Astrocyte of the spinal cord (primary cell): ENCODE data around the gene TMEM201.

Source experiments
- DNase-seq: peaks from one replicate; pipeline ENCODE4 v3.0.0; 2011; ENCODE audit warnings: low read depth, low spot score
- H3K4me3 ChIP-seq: 2 replicates; pipeline ENCODE4 v1.5.1; 2011; ENCODE audit warnings: low read depth, mild to moderate bottlenecking, low read length, moderate library complexity
- in situ Hi-C: cut with HindIII; loops from 2 replicates; pipeline ENCODE4 v1.10.0; 2017; ENCODE audit warnings: low sequenced_read_pairs
- TF ChIP-seq, protein P1 (sequence below): IDR thresholded peaks from 2 replicates; pipeline ENCODE4 v1.5.1; 2012; ENCODE audit warnings: low read depth, mild to moderate bottlenecking, low read length, inconsistent platforms

TMEM201 gene

DNA sequence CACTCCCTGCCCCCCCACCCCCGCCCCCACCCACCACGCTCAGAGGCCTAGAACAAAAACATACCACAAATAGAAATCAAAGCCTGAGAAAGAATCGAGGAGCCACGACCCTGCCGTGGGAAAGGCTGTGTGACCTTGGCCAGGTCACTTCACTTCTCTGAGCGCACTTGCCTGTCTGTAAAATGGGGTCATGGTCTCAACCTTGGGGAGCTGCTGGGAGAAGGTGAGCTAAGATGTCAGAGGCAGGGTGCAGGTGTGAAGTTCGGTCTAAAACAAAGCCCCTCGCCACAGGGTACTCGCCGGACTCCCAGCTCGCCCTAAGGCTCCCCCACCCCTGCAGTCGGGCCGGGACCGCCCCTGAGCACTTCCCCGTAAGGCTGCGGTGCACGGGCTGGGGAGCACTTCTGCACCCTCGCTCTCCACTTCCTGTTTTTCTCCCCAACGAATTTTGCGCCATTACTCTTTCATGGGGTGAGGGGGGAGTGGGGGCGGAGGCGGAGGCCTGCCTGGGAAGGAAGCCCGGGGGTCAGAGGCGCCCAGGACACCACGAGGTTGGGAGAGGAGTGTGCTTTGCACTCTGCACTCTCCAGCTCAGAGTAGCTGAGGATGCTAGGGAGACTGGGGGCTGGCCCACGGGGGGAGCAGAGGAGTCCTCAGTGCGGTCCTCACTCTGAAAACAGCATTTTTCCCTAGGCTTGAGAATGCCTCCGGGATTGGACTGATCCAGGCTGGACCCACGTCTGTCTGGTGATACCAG, 40.9 kb downstream of the TMEM201 start:
- H3K4me3 ChIP-seq, result no peak overlapping the region
- TF ChIP-seq, protein P1, sequence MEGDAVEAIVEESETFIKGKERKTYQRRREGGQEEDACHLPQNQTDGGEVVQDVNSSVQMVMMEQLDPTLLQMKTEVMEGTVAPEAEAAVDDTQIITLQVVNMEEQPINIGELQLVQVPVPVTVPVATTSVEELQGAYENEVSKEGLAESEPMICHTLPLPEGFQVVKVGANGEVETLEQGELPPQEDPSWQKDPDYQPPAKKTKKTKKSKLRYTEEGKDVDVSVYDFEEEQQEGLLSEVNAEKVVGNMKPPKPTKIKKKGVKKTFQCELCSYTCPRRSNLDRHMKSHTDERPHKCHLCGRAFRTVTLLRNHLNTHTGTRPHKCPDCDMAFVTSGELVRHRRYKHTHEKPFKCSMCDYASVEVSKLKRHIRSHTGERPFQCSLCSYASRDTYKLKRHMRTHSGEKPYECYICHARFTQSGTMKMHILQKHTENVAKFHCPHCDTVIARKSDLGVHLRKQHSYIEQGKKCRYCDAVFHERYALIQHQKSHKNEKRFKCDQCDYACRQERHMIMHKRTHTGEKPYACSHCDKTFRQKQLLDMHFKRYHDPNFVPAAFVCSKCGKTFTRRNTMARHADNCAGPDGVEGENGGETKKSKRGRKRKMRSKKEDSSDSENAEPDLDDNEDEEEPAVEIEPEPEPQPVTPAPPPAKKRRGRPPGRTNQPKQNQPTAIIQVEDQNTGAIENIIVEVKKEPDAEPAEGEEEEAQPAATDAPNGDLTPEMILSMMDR, result no peak
- DNase-seq, result no peak
- in situ Hi-C loops, result no loop called here

DNA sequence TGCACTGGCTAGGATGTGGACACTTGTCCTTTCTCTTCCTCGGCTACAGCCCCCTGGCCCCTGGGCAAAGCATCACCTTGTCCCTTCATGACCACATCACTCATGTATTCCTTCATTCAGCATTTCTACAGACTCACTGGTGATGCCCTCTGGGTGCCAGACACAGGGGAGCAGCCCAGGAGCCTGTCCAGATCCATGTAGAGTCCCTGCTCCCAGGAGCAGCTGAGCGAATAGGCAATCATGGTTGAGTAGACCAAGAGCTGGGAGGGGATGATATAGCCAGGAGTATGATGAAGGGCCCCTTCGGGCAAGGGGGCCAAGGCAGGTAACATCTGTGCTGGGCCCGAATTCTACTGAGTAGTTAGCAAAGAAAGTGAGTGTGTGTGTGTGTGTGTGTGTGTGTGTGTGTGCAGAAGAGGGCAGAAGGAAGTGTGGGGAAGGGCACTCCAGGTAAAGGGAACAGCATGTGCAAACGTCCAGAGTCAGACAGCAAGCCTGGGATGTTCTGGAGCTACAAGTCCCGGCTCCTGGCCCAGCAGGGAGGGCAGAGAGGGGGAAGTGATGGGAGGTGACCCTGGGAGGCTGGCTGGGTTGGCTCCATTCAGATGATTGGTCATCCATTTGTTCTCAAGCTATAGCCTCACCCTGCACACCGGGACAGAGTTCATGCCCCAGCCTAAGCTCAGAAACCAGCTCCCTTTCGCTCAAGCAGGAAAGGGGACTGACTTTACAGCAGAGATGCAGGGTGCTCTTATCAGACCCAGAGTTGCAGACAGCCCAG, 41.8 kb downstream of the TMEM201 start:
- TF ChIP-seq, protein P1, result no peak
- DNase-seq, result no peak
- in situ Hi-C loops, result no loop called here
- no peak overlapping the region for H3K4me3 ChIP-seq

DNA sequence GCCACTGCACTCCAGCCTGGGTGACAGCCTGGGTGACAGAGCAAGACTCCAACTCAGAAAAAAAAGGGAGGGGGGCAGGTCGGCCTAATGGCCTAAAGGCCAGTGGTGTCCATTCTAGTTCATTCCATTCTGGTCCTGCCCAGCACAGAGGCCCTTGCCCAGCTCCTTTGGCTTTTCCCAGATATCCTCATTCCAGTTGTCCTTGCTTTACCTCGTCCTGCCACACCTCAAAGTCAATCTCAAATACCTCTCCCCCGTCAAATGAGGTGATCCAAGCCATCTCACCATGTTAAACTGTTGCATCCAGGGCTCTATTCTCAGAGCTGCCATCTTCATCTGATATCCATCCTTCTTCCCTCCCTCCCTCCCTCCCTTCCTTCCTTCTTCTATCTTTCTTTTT, 42.9 kb downstream of the TMEM201 start:
- TF ChIP-seq, protein P1, result no peak
- DNase-seq, result no peak
- in situ Hi-C loops, result no loop called here
- H3K4me3 ChIP-seq, result no peak overlapping the region

DNA sequence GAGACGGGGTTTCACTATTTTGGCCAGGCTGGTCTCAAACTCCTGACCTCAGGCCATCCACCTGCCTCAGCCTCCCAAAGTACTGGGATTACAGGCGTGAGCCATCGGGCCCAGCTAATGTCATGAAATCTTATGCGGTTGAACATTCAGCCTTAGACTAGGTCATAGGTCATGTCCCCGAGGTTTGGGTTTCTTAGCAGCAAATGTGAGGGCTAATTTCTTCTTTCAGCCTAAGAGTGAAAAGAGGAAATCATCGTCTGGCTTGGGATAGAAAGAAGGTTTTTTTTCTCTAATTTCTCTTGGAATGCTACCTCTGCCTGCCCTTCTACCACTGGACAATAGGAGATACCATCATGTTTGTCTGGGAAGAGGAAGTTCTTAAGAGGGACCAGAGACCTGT, 44.8 kb downstream of the TMEM201 start:
- TF ChIP-seq, protein P1, result no peak
- no peak for DNase-seq
- no peak overlapping the region for H3K4me3 ChIP-seq
- in situ Hi-C loops, result no loop called here

DNA sequence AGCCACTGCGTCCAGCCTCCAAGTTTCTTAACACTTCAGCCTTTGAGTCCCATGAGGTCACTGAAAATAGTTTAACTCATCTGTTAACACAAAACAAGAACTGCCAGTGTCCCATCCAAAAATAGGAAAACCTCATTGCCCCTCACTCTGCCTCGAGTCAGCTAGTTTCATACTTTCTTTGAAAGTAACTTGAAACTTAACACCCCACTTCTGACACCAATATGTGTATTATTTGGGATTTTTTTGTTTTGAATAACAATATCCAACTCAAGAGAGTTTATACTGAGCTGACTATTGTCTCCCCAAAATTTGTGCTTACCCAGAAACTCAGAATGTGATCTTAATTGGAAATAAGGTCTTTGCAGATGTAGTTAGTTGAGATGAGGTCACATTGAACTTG, 45.9 kb downstream of the TMEM201 start:
- H3K4me3 ChIP-seq, result no peak overlapping the region
- TF ChIP-seq, protein P1, result no peak
- no peak for DNase-seq
- in situ Hi-C loops, result no loop called here

DNA sequence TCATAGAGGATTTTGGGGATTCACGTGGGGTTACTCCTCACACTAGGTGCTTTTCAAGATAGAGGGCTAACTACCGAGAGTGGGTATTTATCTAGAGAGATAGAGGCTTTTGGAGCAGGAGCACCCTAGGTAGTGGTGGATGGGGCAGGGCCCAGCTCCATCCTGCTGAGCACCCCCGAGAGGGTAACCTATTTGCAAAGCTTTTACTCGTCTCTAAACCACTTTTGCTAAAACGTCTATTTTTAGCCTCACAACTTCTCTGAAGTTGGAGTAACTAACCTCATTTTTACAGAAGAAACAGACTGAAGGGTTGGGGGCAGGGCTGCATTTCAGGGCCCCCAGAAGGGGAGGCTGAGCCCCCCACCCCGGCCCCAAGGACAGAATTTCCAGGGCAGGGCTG, 50.5 kb downstream of the TMEM201 start:
- DNase-seq, result no peak
- TF ChIP-seq, protein P1, result no peak
- H3K4me3 ChIP-seq, result no peak overlapping the region
- in situ Hi-C loops, result no loop called here
